Peyer's patch (tissue), 4 donors: Measurements from ENCODE around the gene GRHPR. TPM values are rescaled to one million over a fixed set of nuclear protein-coding genes. Genes with fewer than 3 reads are reported as not detected.

Experiments used
- DNase-seq, 3 donors: peaks; one replicate each; pipeline ENCODE4 v3.0.0-alpha.2; 2017 to 2019
- H3K27ac ChIP-seq, 4 donors: fragments of 200-600 bp; sonication (generic); one replicate each; pipeline ENCODE4 v1.5.1; 2016 to 2019
- H3K27me3 ChIP-seq, 2 donors: fragments of 200-600 bp; sonication (generic); one replicate each; pipeline ENCODE4 v1.5.1; 2019
- H3K36me3 ChIP-seq, 3 donors: fragments of 200-600 bp; sonication (generic); one replicate each; pipeline ENCODE4 v1.5.1; 2016 to 2019
- H3K4me1 ChIP-seq, 4 donors: fragments of 200-600 bp; sonication (generic); one replicate each; pipeline ENCODE4 v1.5.1; 2016 to 2019
- H3K4me3 ChIP-seq, 4 donors: fragments of 200-600 bp; sonication (generic); 1 replicate in 3 of 4; 2 replicates in 1 of 4; pipeline ENCODE4 v1.5.1; 2016 to 2019; ENCODE audit warnings: mild to moderate bottlenecking in 1 of 4
- H3K9me3 ChIP-seq, 4 donors: fragments of 200-600 bp; sonication (generic); one replicate each; pipeline ENCODE4 v1.5.1; 2016 to 2019; ENCODE audit warnings: mild to moderate bottlenecking in 1 of 4
- POLR2A ChIP-seq, 2 donors: fragments of 450-650 bp; IDR thresholded peaks; one replicate each; pipeline ENCODE4 v1.5.1; 2017; ENCODE audit warnings: antibody characterized with exemption in 2 of 2, mild to moderate bottlenecking in 2 of 2, moderate library complexity in 2 of 2
- total RNA-seq, 4 donors: library from RNA; depleted of rRNA; stranded (reverse); fragments of >200 nt; gene quantifications; one replicate each; pipeline ENCODE4 v1.1.0, GENCODE V29; 2016
- TF ChIP-seq, protein P1 (sequence below), 6 experiments: fragments of 450-650 bp in 4 of 6; fragments of 200-600 bp in 2 of 6; sonication (generic) in 1 of 6; IDR thresholded peaks; one replicate each; pipeline ENCODE4 v1.5.1; 2017 to 2019; ENCODE audit warnings: antibody characterized with exemption in 6 of 6, mild to moderate bottlenecking in 3 of 6, moderate library complexity in 1 of 6

Gene GRHPR
- total RNA-seq, 4 donors from 2014 or later: 99.0 to 141 (median 114) TPM

DNA sequence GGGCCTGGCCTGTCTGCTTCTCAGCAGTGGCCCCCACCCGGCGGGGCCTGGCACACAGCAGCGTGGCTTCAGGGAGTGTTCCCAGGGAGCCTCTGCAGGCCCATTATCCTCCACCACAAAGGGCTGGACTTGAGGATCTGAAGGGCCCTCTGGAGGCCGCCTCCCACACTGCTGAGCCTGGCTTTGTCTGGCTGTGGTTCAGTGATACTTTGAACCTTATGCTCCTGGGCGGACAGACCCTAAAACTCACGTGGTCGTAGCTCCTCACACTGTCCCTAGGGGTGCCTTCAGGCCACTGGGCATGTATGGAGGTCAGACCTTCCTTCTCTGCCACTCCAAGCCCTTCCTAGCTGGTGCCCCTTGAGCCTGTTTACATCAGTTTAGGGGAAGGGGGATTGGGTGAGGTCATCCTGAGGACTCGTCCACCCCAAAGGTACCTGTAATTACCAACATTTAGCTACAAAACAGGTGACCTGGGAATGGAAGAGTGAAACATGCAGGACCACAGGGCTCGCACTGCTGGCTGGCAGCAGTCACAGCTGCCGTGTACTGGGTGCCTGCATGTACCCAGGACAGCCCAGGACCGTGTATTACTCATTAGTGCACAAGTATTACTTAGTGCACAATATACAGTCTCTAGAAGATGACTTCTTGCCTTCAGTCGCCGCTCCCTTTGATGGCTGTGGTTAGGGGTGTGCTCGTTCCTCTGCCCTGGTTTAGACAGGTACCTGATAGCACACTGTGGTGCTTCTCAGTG, 8.5 kb downstream of the GRHPR start:
- H3K9me3 ChIP-seq: no peaks in the 10 kb centered on the region
- no peak overlapping the region for H3K27ac ChIP-seq
- H3K36me3 ChIP-seq: peaks cover 0 to 78% (median 0%) of the 10 kb centered on the region in 3 donors
- H3K27me3 ChIP-seq: no peaks in the 10 kb centered on the region
- TF ChIP-seq POLR2A (IDR thresholded peaks at IDR 0.05): no peak
- TF ChIP-seq, protein P1, sequence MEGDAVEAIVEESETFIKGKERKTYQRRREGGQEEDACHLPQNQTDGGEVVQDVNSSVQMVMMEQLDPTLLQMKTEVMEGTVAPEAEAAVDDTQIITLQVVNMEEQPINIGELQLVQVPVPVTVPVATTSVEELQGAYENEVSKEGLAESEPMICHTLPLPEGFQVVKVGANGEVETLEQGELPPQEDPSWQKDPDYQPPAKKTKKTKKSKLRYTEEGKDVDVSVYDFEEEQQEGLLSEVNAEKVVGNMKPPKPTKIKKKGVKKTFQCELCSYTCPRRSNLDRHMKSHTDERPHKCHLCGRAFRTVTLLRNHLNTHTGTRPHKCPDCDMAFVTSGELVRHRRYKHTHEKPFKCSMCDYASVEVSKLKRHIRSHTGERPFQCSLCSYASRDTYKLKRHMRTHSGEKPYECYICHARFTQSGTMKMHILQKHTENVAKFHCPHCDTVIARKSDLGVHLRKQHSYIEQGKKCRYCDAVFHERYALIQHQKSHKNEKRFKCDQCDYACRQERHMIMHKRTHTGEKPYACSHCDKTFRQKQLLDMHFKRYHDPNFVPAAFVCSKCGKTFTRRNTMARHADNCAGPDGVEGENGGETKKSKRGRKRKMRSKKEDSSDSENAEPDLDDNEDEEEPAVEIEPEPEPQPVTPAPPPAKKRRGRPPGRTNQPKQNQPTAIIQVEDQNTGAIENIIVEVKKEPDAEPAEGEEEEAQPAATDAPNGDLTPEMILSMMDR (IDR thresholded peaks at IDR 0.05): peak in 3 of 6 experiments; percentile 32 to 36 (median 35)
- H3K4me3 ChIP-seq: no peak overlapping the region
- DNase-seq: no peak
- H3K4me1 ChIP-seq: no peaks in the 10 kb centered on the region

DNA sequence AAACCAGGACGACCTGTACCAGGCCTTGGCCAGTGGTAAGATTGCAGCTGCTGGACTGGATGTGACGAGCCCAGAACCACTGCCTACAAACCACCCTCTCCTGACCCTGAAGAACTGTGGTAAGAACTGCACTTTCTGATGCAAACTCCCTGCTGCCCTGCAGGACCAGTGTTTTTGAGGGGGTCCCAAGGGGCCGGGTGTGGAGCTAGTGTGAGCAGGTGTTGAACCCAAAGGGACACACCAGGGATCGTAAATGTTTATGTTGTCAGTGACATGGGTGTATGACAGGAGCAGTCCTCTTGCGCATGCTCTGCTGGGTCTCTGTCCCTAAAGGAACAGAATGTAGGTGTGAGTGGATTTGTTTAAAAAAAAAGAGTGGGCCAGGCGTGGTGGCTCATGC, 9.5 kb downstream of the GRHPR start:
- Histone ChIP-seq H3K9me3 (no peaks in the 10 kb centered on the region), H3K36me3 (peaks cover 0 to 78% (median 0%) of the 10 kb centered on the region in 3 donors), H3K4me3 (no peak overlapping the region), H3K27me3 (no peaks in the 10 kb centered on the region), H3K27ac (no peak overlapping the region), H3K4me1 (no peaks in the 10 kb centered on the region)
- TF ChIP-seq, protein P1 (IDR thresholded peaks at IDR 0.05): no peak
- TF ChIP-seq POLR2A (IDR thresholded peaks at IDR 0.05): no peak
- no peak for DNase-seq

DNA sequence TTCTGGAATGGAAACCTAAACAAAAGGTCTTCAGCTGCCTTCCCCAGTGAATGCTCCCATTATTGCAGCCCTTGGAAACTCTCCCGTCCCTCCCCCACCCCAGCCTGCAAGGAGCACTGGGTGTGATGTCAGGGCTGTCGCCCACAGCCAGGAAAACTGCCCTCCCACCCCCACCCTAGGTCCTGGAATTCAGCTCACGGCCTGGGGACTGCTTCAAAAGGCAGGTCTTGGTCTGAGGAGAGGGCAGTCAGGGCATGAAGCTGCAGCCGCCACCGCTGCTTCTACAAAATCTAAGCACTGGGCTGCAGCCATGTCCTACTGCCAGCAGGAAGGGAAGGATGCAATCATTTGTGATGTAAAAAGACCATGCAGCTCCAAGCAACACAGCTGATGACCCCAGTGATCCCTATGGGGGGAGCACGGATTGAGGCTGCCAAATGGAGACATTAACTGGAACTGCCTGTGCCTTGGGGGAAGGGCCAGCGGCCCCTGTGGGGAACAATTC, 11.4 kb downstream of the GRHPR start:
- Histone ChIP-seq H3K9me3 (no peaks in the 10 kb centered on the region), H3K27me3 (no peaks in the 10 kb centered on the region), H3K4me1 (no peaks in the 10 kb centered on the region), H3K4me3 (no peak overlapping the region), H3K27ac (no peak overlapping the region), H3K36me3 (peaks cover 0 to 76% (median 0%) of the 10 kb centered on the region in 3 donors)
- no peak for TF ChIP-seq POLR2A (IDR thresholded peaks at IDR 0.05)
- TF ChIP-seq, protein P1 (IDR thresholded peaks at IDR 0.05): no peak
- DNase-seq: no peak

- no peaks in the 10 kb centered on the region for H3K4me1 ChIP-seq
- H3K27me3 ChIP-seq: no peaks in the 10 kb centered on the region
- H3K9me3 ChIP-seq: no peaks in the 10 kb centered on the region
- no peak overlapping the region for H3K4me3 ChIP-seq
- no peak for TF ChIP-seq POLR2A (IDR thresholded peaks at IDR 0.05)
- TF ChIP-seq, protein P1 (IDR thresholded peaks at IDR 0.05): no peak
- no peak for DNase-seq
- H3K27ac ChIP-seq: no peak overlapping the region
- peaks cover 0 to 86% (median 0%) of the 10 kb centered on the region in 3 donors for H3K36me3 ChIP-seq
Observed at GRCh38 chr9:37436540-37436939, 14.0 kb downstream of the GRHPR start.

- TF ChIP-seq, protein P1 (IDR thresholded peaks at IDR 0.05): no peak
- no peak for TF ChIP-seq POLR2A (IDR thresholded peaks at IDR 0.05)
- H3K27ac ChIP-seq: no peak overlapping the region
- H3K36me3 ChIP-seq: peaks cover 0 to 88% (median 0%) of the 10 kb centered on the region in 3 donors
- H3K27me3 ChIP-seq: no peaks in the 10 kb centered on the region
- no peak for DNase-seq
- H3K9me3 ChIP-seq: no peaks in the 10 kb centered on the region
- no peaks in the 10 kb centered on the region for H3K4me1 ChIP-seq
- no peak overlapping the region for H3K4me3 ChIP-seq
Observed at GRCh38 chr9:37437010-37437409, 14.5 kb downstream of the GRHPR start.
